CD4-positive, alpha-beta memory T cell (primary cell): ENCODE data around the gene WDR77. TPM values are rescaled to one million over a fixed set of nuclear protein-coding genes. Genes with fewer than 3 reads are reported as not detected.

Experiments
- CTCF ChIA-PET: fragments of 350-600 bp; sonication (Branson Sonifier 250); formaldehyde crosslinking; loops from one replicate; lab custom pipeline; 2021; ENCODE audit warnings: inconsistent platforms; ENCODE audit not compliant: partially characterized antibody; lab: Charles Lee
- POLR2A ChIA-PET: fragments of 350-600 bp; sonication (Branson Sonifier 250); formaldehyde crosslinking; loops from one replicate; lab custom pipeline; 2021; ENCODE audit not compliant: partially characterized antibody; lab: Charles Lee
- DNase-seq, 5 donors: peaks; one replicate each; pipeline versions ENCODE4 v3.0.0 to v3.0.0-alpha.2; 2020 to 2022; ENCODE audit warnings: mixed read lengths in 1 of 5
- H3K27ac ChIP-seq: one replicate; pipeline ENCODE4 v1.7.0; 2013; ENCODE audit warnings: low read depth, low read length
- H3K27me3 ChIP-seq: 2 replicates; pipeline ENCODE4 v1.7.0; 2013; ENCODE audit warnings: mild to moderate bottlenecking, low read length, moderate library complexity; ENCODE audit not compliant: insufficient read depth
- H3K36me3 ChIP-seq: 2 replicates; pipeline ENCODE4 v1.7.0; 2013; ENCODE audit warnings: mild to moderate bottlenecking, low read length, moderate library complexity; ENCODE audit not compliant: insufficient read depth
- H3K4me1 ChIP-seq: 2 replicates; pipeline ENCODE4 v1.7.0; 2013; ENCODE audit warnings: mild to moderate bottlenecking, low read length, moderate library complexity; ENCODE audit not compliant: insufficient read depth
- H3K4me3 ChIP-seq, 2 donors: one replicate each; pipeline ENCODE4 v1.7.0; 2013; ENCODE audit warnings: low read length in 2 of 2, mild to moderate bottlenecking in 1 of 2
- H3K9me3 ChIP-seq, 2 donors: one replicate each; pipeline ENCODE4 v1.7.0; 2013; ENCODE audit warnings: low read length in 2 of 2, control low read depth in 1 of 2; ENCODE audit not compliant: control insufficient read depth in 1 of 2
- H3K27ac Mint-ChIP-seq, 7 donors: one replicate each; pipeline ENCODE4 v1.8.0; 2020 to 2021; ENCODE audit warnings: mixed read lengths in 7 of 7, mild to moderate bottlenecking in 6 of 7, inconsistent platforms in 3 of 7, moderate library complexity in 3 of 7
- H3K27me3 Mint-ChIP-seq, 2 donors: one replicate each; pipeline ENCODE4 v1.8.0; 2020 to 2021; ENCODE audit warnings: mixed read lengths in 2 of 2
- H3K36me3 Mint-ChIP-seq, 2 donors: one replicate each; pipeline ENCODE4 v1.8.0; 2020 to 2021; ENCODE audit warnings: mixed read lengths in 2 of 2, inconsistent platforms in 1 of 2, mild to moderate bottlenecking in 1 of 2
- H3K4me1 Mint-ChIP-seq, 4 donors: one replicate each; pipeline ENCODE4 v1.8.0; 2020 to 2021; ENCODE audit warnings: mixed read lengths in 4 of 4, mild to moderate bottlenecking in 1 of 4
- H3K4me3 Mint-ChIP-seq, 8 donors: one replicate each; pipeline ENCODE4 v1.8.0; 2020 to 2021; ENCODE audit warnings: mixed read lengths in 8 of 8, mild to moderate bottlenecking in 7 of 8, moderate library complexity in 6 of 8, inconsistent platforms in 3 of 8
- H3K9me3 Mint-ChIP-seq, 8 donors: one replicate each; pipeline ENCODE4 v1.8.0; 2020 to 2021; ENCODE audit warnings: mixed read lengths in 8 of 8, mild to moderate bottlenecking in 5 of 8, inconsistent platforms in 3 of 8, moderate library complexity in 1 of 8
- intact Hi-C: fragments of 100-400 bp; cut with micrococcal nuclease; formaldehyde crosslinking; loops from one replicate; pipeline ENCODE4 v1.15.1; 2023
- polyA plus RNA-seq, 2 donors: library from polyadenylated mRNA; unstranded; fragments of 300-500 nt; fragmentation: Illumina TruSeq; gene quantifications; one replicate each; pipeline ENCODE4 v1.2.3, GENCODE V29; 2021
- total RNA-seq, 2 experiments: library from RNA; stranded (reverse); gene quantifications; one replicate each; pipeline ENCODE4 v1.2.3, GENCODE V29; 2021

Gene WDR77
- total and polyA plus RNA-seq, 4 experiments from 2014 or later: 26.3 to 52.6 (median 34.4) TPM

DNA sequence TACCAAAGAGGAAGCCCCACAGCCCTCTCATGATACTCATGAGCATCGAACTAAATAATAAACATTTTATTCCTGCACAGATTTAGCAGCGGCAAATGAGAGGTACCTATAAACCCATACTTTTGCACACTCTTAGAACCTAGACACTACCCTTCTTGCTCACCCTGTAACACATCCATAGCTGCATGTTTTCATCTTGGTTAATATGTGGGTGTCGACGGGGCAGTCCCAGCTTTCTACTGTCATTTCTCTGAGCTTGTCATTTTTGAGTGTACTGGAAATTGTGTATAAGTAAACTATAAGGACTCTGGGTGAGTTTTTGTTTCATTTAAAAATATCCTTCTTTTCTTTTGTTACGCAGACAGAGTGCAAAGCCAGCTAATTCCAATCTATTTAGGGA is 47.0 kb downstream of the WDR77 start:
- no peaks in the 10 kb centered on the region for H3K36me3 ChIP-seq
- Mint-ChIP-seq H3K9me3 (peaks cover 0 to 7% (median 2%) of the 10 kb centered on the region in 8 donors), H3K4me3 (peak overlapping the region in 1 of 8 donors; percentile 32), H3K27me3 (no peaks in the 10 kb centered on the region), H3K4me1 (peaks cover 23 to 38% (median 32%) of the 10 kb centered on the region in 4 donors), H3K36me3 (no peaks in the 10 kb centered on the region), H3K27ac (peak overlapping the region in 1 of 7 donors; percentile 77)
- intact Hi-C loops: no loop called here
- no peaks in the 10 kb centered on the region for H3K27me3 ChIP-seq
- no peak overlapping the region for H3K27ac ChIP-seq
- no peaks in the 10 kb centered on the region for H3K9me3 ChIP-seq
- peaks cover 26% of the 10 kb centered on the region for H3K4me1 ChIP-seq
- CTCF ChIA-PET: interaction anchor here (0.7 to 6.7 kb wide), 12 partner anchors 12 to 371 kb away, joined by 3 to 89 read pairs (median 14); partner anchors contain the start of genes CHI3L2 and DENND2D
- no peak overlapping the region for H3K4me3 ChIP-seq
- no peak for DNase-seq
- POLR2A ChIA-PET: interaction anchor here (1.0 to 3.3 kb wide), 3 partner anchors 180 to 211 kb away, joined by 3 to 25 read pairs (median 4); no protein-coding TSS in a partner anchor

DNA sequence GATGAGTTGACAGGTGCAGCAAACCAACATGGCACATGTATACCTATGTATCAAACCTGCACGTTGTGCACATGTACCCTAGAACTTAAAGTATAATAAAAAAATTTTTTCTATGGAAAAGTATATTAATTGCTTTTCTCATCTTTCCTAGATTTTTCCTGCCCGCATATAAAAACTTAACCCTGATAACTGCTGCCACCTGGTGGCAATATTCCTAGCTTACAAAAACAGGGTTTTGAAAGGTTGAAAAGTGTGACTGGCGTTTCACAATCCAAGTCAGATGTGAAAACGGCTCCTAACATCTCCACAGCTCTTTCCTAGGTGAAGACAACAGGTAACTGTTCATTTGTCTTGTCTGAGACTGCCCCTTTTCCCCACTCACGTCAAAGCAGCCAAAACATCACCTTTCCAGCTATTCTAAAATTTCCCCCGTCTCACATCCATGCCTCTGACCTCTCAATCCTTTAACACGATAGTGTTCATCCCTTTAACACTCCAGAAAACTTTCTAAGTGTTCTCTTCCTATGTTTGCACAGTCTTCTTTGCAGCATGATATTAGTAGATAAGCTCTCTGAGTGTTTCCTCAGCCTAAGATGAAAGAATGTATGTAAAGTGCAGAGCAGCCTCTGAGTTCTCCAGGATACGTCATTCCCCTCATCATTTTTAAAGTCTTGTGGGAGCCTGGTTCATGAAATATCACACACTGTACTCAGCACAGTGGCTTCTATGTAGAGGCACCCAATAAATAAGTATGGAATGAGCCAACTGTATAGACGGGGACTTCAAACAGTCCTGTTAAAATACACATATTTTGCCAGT is 49.1 kb downstream of the WDR77 start:
- Histone ChIP-seq H3K27ac (no peak overlapping the region), H3K9me3 (no peaks in the 10 kb centered on the region), H3K27me3 (no peaks in the 10 kb centered on the region), H3K4me3 (no peak overlapping the region), H3K4me1 (peaks cover 6% of the 10 kb centered on the region), H3K36me3 (no peaks in the 10 kb centered on the region)
- Mint-ChIP-seq H3K36me3 (no peaks in the 10 kb centered on the region), H3K4me1 (peaks cover 7 to 18% (median 13%) of the 10 kb centered on the region in 4 donors), H3K27ac (peak overlapping the region in 4 of 7 donors; percentile 18 to 55 (median 34)), H3K9me3 (peaks cover 0 to 7% (median 2%) of the 10 kb centered on the region in 8 donors), H3K4me3 (peak overlapping the region in 1 of 8 donors; percentile 18), H3K27me3 (no peaks in the 10 kb centered on the region)
- POLR2A ChIA-PET: interaction anchor here (1.0 to 3.3 kb wide), 9 partner anchors 54 to 201 kb away, joined by 3 to 25 read pairs (median 4); no protein-coding TSS in a partner anchor
- CTCF ChIA-PET: interaction anchor here (0.7 to 6.7 kb wide), 38 partner anchors 8 to 634 kb away, joined by 3 to 89 read pairs (median 4); partner anchors contain the start of genes CHI3L2 and DENND2D
- intact Hi-C loops: loop anchor here (1.0 kb wide), 4 partner anchors 66 to 370 kb away; no protein-coding TSS in a partner anchor
- peak in 4 of 5 donors; percentile 27 to 39 (median 33) for DNase-seq

DNA sequence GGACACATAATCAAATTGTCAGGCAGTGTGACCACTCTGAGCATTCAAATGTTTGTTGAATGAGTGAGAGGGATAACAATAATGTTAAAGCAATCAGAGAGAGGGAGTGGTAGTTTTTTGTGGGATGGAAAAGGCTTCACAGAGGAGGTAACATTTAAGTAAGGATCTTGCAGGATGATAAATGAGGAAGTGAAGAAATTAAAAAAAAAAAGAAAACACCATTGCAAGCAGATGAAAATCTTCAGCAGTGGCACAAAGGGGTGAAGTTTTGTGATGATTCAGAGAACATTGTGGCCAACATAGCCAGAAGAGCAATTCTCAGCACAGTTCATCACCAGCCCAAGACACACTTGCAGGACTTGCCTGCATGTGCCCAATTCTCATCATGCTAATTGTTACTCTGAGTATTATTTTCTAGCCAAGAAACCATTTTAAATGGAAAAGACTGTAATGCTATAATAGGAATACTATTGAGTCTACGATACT is 56.6 kb downstream of the WDR77 start:
- H3K27ac Mint-ChIP-seq: no peak overlapping the region
- Histone ChIP-seq H3K4me1 (no peaks in the 10 kb centered on the region), H3K9me3 (no peaks in the 10 kb centered on the region), H3K4me3 (no peak overlapping the region), H3K36me3 (no peaks in the 10 kb centered on the region), H3K27me3 (no peaks in the 10 kb centered on the region), H3K27ac (no peak overlapping the region)
- ChIA-PET CTCF (interaction anchor here (1.1 to 2.0 kb wide), 2 partner anchors 8 to 169 kb away, joined by 3 to 5 read pairs; no protein-coding TSS in a partner anchor), POLR2A (no interaction called here)
- no peaks in the 10 kb centered on the region for H3K4me1 Mint-ChIP-seq
- no peaks in the 10 kb centered on the region for H3K9me3 Mint-ChIP-seq
- no peaks in the 10 kb centered on the region for H3K36me3 Mint-ChIP-seq
- H3K4me3 Mint-ChIP-seq: no peak overlapping the region
- H3K27me3 Mint-ChIP-seq: peaks cover 1 to 4% of the 10 kb centered on the region in 2 donors
- no peak for DNase-seq
- intact Hi-C loops: no loop called here

DNA sequence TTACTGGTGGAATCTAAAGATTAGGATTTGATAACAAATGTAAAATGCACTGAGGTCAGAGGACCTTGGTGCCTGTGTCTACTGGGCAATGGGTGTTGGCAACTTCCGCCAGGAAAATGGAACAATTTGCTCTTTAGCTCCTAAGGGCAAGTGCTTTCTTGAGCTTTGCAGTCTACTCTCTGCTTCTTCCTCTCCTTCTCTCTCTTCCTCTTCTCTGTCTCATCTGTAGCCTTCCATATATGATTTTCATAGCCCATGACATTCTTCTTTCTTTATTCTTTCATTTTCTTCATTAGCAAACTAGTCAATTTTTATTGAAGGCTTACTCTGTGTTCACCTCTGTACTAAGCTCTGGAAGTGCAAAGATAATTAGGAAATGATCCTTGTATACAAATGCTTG is 57.0 kb downstream of the WDR77 start:
- no peaks in the 10 kb centered on the region for H3K4me1 ChIP-seq
- Mint-ChIP-seq H3K9me3 (no peaks in the 10 kb centered on the region), H3K27me3 (peaks cover 1 to 4% of the 10 kb centered on the region in 2 donors), H3K4me1 (no peaks in the 10 kb centered on the region), H3K36me3 (no peaks in the 10 kb centered on the region), H3K4me3 (no peak overlapping the region), H3K27ac (no peak overlapping the region)
- H3K36me3 ChIP-seq: no peaks in the 10 kb centered on the region
- no peak for DNase-seq
- ChIA-PET CTCF (interaction anchor here (0.7 to 1.1 kb wide), 2 partner anchors 8 to 60 kb away, joined by 3 read pairs; no protein-coding TSS in a partner anchor), POLR2A (no interaction called here)
- H3K9me3 ChIP-seq: no peaks in the 10 kb centered on the region
- no peak overlapping the region for H3K27ac ChIP-seq
- no peak overlapping the region for H3K4me3 ChIP-seq
- H3K27me3 ChIP-seq: no peaks in the 10 kb centered on the region
- intact Hi-C loops: no loop called here

Other genes starting within 250 kb of the WDR77 start
- 100 to 1,000 TPM; 284 TPM for gene DENND2D, start 248.6 kb downstream of the WDR77 start, total RNA-seq
- 100 to 1,000 TPM; 125 to 221 TPM for gene DENND2D, start 248.6 kb downstream of the WDR77 start, polyA plus RNA-seq
- 1 to 10 TPM; 1.7 to 1.9 TPM for gene CHI3L2, start 221.5 kb downstream of the WDR77 start, total RNA-seq
- 10 to 100 TPM; 15.6 to 18.2 TPM for gene CHI3L2, start 221.5 kb downstream of the WDR77 start, polyA plus RNA-seq
- not detected for gene CHIA, start 158.4 kb downstream of the WDR77 start, total RNA-seq
- gene CHIA, start 158.4 kb downstream of the WDR77 start, polyA plus RNA-seq: not detected
- gene OVGP1, start 21.5 kb downstream of the WDR77 start, total RNA-seq: 1 to 10 TPM; 4.5 to 4.9 TPM
- under 1 TPM in 1 of 2 donors, not detected in 1; 0.61 TPM for gene OVGP1, start 21.5 kb downstream of the WDR77 start, polyA plus RNA-seq
- 100 to 1,000 TPM; 103 to 112 TPM for gene ATP5PB, start 208 bp upstream of the WDR77 start, total RNA-seq
- gene ATP5PB, start 208 bp upstream of the WDR77 start, polyA plus RNA-seq: 100 to 1,000 TPM; 487 to 655 TPM
- gene C1orf162, start 24.7 kb upstream of the WDR77 start, total RNA-seq: 10 to 100 TPM; 74.9 to 75.9 TPM
- 100 to 1,000 TPM; 139 to 274 TPM for gene C1orf162, start 24.7 kb upstream of the WDR77 start, polyA plus RNA-seq
- gene ADORA3, start 54.4 kb upstream of the WDR77 start, total RNA-seq: under 1 TPM; 0.41 to 0.42 TPM
- gene ADORA3, start 54.4 kb upstream of the WDR77 start, polyA plus RNA-seq: under 1 TPM in 1 of 2 donors, not detected in 1; 0.46 TPM
- not detected for gene TMIGD3, start 54.4 kb upstream of the WDR77 start, total RNA-seq
- not detected for gene TMIGD3, start 54.4 kb upstream of the WDR77 start, polyA plus RNA-seq
- 100 to 1,000 TPM; 130 to 134 TPM for gene RAP1A, start 170.5 kb upstream of the WDR77 start, total RNA-seq
- 10 to 100 TPM; 67.2 to 85.7 TPM for gene RAP1A, start 170.5 kb upstream of the WDR77 start, polyA plus RNA-seq